A673 (cell line): ENCODE results near the gene MLXIP.

Experiments used
- EZH2 ChIP-seq: fragments of 200-600 bp; sonication (generic); IDR thresholded peaks from 2 replicates; pipeline ENCODE4 v1.6.1; 2017; ENCODE audit warnings: borderline replicate concordance, low read depth, mild to moderate bottlenecking, mixed read lengths, antibody characterized with exemption, low read length; ENCODE audit not compliant: poor library complexity, severe bottlenecking
- TF ChIP-seq, protein P1 (sequence below): fragments of 300-800, 200-600 bp; sonication (generic); conservative IDR thresholded peaks from 2 replicates; pipeline ENCODE4 v1.5.1; 2017; ENCODE audit warnings: low read depth, mild to moderate bottlenecking, antibody characterized with exemption, low read length, moderate library complexity, mixed read lengths

- TF ChIP-seq, protein P1, sequence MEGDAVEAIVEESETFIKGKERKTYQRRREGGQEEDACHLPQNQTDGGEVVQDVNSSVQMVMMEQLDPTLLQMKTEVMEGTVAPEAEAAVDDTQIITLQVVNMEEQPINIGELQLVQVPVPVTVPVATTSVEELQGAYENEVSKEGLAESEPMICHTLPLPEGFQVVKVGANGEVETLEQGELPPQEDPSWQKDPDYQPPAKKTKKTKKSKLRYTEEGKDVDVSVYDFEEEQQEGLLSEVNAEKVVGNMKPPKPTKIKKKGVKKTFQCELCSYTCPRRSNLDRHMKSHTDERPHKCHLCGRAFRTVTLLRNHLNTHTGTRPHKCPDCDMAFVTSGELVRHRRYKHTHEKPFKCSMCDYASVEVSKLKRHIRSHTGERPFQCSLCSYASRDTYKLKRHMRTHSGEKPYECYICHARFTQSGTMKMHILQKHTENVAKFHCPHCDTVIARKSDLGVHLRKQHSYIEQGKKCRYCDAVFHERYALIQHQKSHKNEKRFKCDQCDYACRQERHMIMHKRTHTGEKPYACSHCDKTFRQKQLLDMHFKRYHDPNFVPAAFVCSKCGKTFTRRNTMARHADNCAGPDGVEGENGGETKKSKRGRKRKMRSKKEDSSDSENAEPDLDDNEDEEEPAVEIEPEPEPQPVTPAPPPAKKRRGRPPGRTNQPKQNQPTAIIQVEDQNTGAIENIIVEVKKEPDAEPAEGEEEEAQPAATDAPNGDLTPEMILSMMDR: no peak
- no peak for TF ChIP-seq EZH2
Measured at GRCh38 chr12:122090759-122091515, 12.4 kb downstream of the MLXIP start.
